SK-MEL-5 (cell line): ENCODE results near the gene OR1A2. TPM values are rescaled to one million over a fixed set of nuclear protein-coding genes. Genes with fewer than 3 reads are reported as not detected.
A peak's percentile ranks its signal among the peaks of the same experiment; 100 is the strongest.
"Not testable (repeated sequence)": the region's sequence is repeated elsewhere in the genome, so short reads cannot be mapped to it uniquely, and the experiment has no call there.

Experiments used
- DNase-seq: peaks from one replicate; pipeline ENCODE4 v3.0.0-alpha.2; 2016; ENCODE audit warnings: low read depth, low spot score
- in situ Hi-C: cut with HindIII; loops from 2 replicates; pipeline ENCODE4 v1.10.0; 2016; ENCODE audit warnings: low sequenced_read_pairs, high pct_unique_total_duplicates, low pct_unique_long_range_greater_than_20kb
- polyA plus RNA-seq, 2 experiments: library from polyadenylated mRNA; depleted of rRNA; stranded (reverse); fragments of >200 nt; gene quantifications; 2 replicates each; pipeline ENCODE4 v1.2.3, GENCODE V29; 2015
- total RNA-seq: library from RNA; depleted of rRNA; stranded (reverse); fragments of >200 nt; shearing (Covaris generic); gene quantifications from 2 replicates; pipeline ENCODE4 v1.2.3, GENCODE V29; 2014; rRNA removed

The OR1A2 gene
- total RNA-seq, result not detected in 2 replicates
- not detected in 2 replicates for polyA plus RNA-seq (2015; cell fraction: cytosol; rRNA removed)
- polyA plus RNA-seq (2015; cell fraction: nucleus; rRNA removed), result not detected in 2 replicates

GRCh38 chr17:3197219-3197618 is at the start of gene OR1A2:
Gene OR1A2 (plus strand): TSS chr17:3197519. CDS start chr17:3197519, 0 bp downstream.
- DNase-seq, result no peak
- in situ Hi-C loops, result no loop called here

GRCh38 chr17:3157218-3157617 is 40.1 kb upstream of the OR1A2 start:
- in situ Hi-C loops, result no loop called here
- DNase-seq, result no peak

GRCh38 chr17:3167574-3167973 is 29.7 kb upstream of the OR1A2 start:
- in situ Hi-C loops, result no loop called here
- no peak for DNase-seq

- DNase-seq, result no peak
- in situ Hi-C loops, result no loop called here
These were observed 7.4 kb upstream of the OR1A2 start for GRCh38 chr17:3189961-3190360.

GRCh38 chr17:3207367-3207766 is 10.0 kb downstream of the OR1A2 start, which contains the start of gene OR1A1:
Gene OR1A1 (plus strand): TSS chr17:3207667. CDS start chr17:3215621, 7,954 bp downstream.
- DNase-seq, result no peak
- in situ Hi-C loops, result no loop called here

GRCh38 chr17:3208484-3208883 is 11.2 kb downstream of the OR1A2 start:
- DNase-seq, result no peak
- in situ Hi-C loops, result no loop called here

- in situ Hi-C loops, result no loop called here
- DNase-seq, result no peak
These were observed 15.7 kb downstream of the OR1A2 start for GRCh38 chr17:3213001-3213400.

GRCh38 chr17:3213587-3213986 is 16.3 kb downstream of the OR1A2 start:
- DNase-seq, result peak; percentile 9
- in situ Hi-C loops, result no loop called here

GRCh38 chr17:3219978-3220377 is 22.7 kb downstream of the OR1A2 start:
- in situ Hi-C loops, DNase-seq: not testable (repeated sequence)

GRCh38 chr17:3221850-3222249 is 24.5 kb downstream of the OR1A2 start:
- in situ Hi-C loops, result no loop called here

GRCh38 chr17:3222505-3222904 is 25.2 kb downstream of the OR1A2 start:
- DNase-seq, result no peak
- in situ Hi-C loops, result no loop called here

More at GRCh38 chr17:3221850-3222249, 24.5 kb downstream of the OR1A2 start:
- no peak for DNase-seq

GRCh38 chr17:3224721-3225352 is 27.5 kb downstream of the OR1A2 start:
- DNase-seq, in situ Hi-C loops: not testable (repeated sequence)

- in situ Hi-C loops, DNase-seq: not testable (repeated sequence)
These were observed 35.0 kb downstream of the OR1A2 start for GRCh38 chr17:3232300-3232699.

GRCh38 chr17:3238685-3239084 is 41.4 kb downstream of the OR1A2 start:
- DNase-seq, in situ Hi-C loops: not testable (repeated sequence)

GRCh38 chr17:3241044-3241443 is 43.7 kb downstream of the OR1A2 start:
- DNase-seq, in situ Hi-C loops: not testable (repeated sequence)

- DNase-seq, result not testable (repeated sequence)
These were observed 47.5 kb downstream of the OR1A2 start for GRCh38 chr17:3244841-3245240.

More at GRCh38 chr17:3244841-3245240, 47.5 kb downstream of the OR1A2 start:
- in situ Hi-C loops, result not testable (repeated sequence)
